IPS-20b (cell line): ENCODE results near the gene RXFP4.

Source experiments
- H3K27ac ChIP-seq: one replicate; pipeline ENCODE4 v1.5.1; 2013; ENCODE audit warnings: low read length
- H3K27me3 ChIP-seq: 2 replicates; pipeline ENCODE4 v1.6.1; 2013; ENCODE audit warnings: mild to moderate bottlenecking, low read length, inconsistent platforms; ENCODE audit not compliant: insufficient read depth
- H3K36me3 ChIP-seq: 2 replicates; pipeline ENCODE4 v1.6.1; 2013; ENCODE audit warnings: low read depth, mild to moderate bottlenecking, inconsistent platforms, low read length, moderate library complexity; ENCODE audit not compliant: insufficient read depth
- H3K4me1 ChIP-seq: 2 replicates; pipeline ENCODE4 v1.6.1; 2013; ENCODE audit warnings: mild to moderate bottlenecking, control low read depth, inconsistent platforms, low read length, moderate library complexity; ENCODE audit not compliant: insufficient read depth
- H3K4me3 ChIP-seq: 2 replicates; pipeline ENCODE4 v1.5.1; 2013; ENCODE audit warnings: mild to moderate bottlenecking, low read length, inconsistent platforms
- H3K9ac ChIP-seq: 2 replicates; pipeline ENCODE4 v1.6.1; 2013; ENCODE audit warnings: low read depth, mild to moderate bottlenecking, inconsistent platforms, low read length, moderate library complexity
- H3K9me3 ChIP-seq: 2 replicates; pipeline ENCODE4 v1.6.1; 2013; ENCODE audit warnings: mild to moderate bottlenecking, low read depth, low read length, inconsistent platforms; ENCODE audit not compliant: insufficient read depth

RXFP4 gene

GRCh38 chr1:155946633-155947219 lies 5.3 kb downstream of the RXFP4 start:
- Histone ChIP-seq H3K9me3 (no peaks in the 10 kb centered on the region), H3K9ac (0 out of 2 replicates have a peak overlapping the region, but pooled peaks have one; percentile 4), H3K4me3 (no peak overlapping the region), H3K27me3 (no peaks in the 10 kb centered on the region), H3K4me1 (peaks cover 10% of the 10 kb centered on the region), H3K27ac (no peak overlapping the region), H3K36me3 (peaks cover 54% of the 10 kb centered on the region)

GRCh38 chr1:155947292-155947691 lies 5.9 kb downstream of the RXFP4 start:
- Histone ChIP-seq H3K9ac (no peak overlapping the region), H3K27me3 (no peaks in the 10 kb centered on the region), H3K4me3 (no peak overlapping the region), H3K27ac (no peak overlapping the region), H3K9me3 (no peaks in the 10 kb centered on the region), H3K4me1 (peaks cover 10% of the 10 kb centered on the region), H3K36me3 (peaks cover 60% of the 10 kb centered on the region)

- Histone ChIP-seq H3K4me1 (peaks cover 10% of the 10 kb centered on the region), H3K9me3 (no peaks in the 10 kb centered on the region), H3K27me3 (no peaks in the 10 kb centered on the region), H3K27ac (no peak overlapping the region), H3K9ac (no peak overlapping the region), H3K36me3 (peaks cover 64% of the 10 kb centered on the region), H3K4me3 (no peak overlapping the region)
Observed at GRCh38 chr1:155947741-155948140, 6.3 kb downstream of the RXFP4 start.

GRCh38 chr1:155950829-155951228 lies 9.4 kb downstream of the RXFP4 start:
- H3K9ac ChIP-seq = no peak overlapping the region

GRCh38 chr1:155951753-155952504 lies 10.5 kb downstream of the RXFP4 start:
- H3K36me3 ChIP-seq = peaks cover 95% of the 10 kb centered on the region
- H3K4me3 ChIP-seq = no peak overlapping the region
- H3K9ac ChIP-seq = no peak overlapping the region
- H3K27me3 ChIP-seq = no peaks in the 10 kb centered on the region
- no peaks in the 10 kb centered on the region for H3K4me1 ChIP-seq
- no peaks in the 10 kb centered on the region for H3K9me3 ChIP-seq
- H3K27ac ChIP-seq = no peak overlapping the region

More at GRCh38 chr1:155950829-155951228, 9.4 kb downstream of the RXFP4 start:
- no peaks in the 10 kb centered on the region for H3K9me3 ChIP-seq
- peaks cover 95% of the 10 kb centered on the region for H3K36me3 ChIP-seq
- H3K4me1 ChIP-seq = peaks cover 10% of the 10 kb centered on the region
- H3K27ac ChIP-seq = no peak overlapping the region
- no peaks in the 10 kb centered on the region for H3K27me3 ChIP-seq
- no peak overlapping the region for H3K4me3 ChIP-seq

GRCh38 chr1:155952505-155952890 lies 11.1 kb downstream of the RXFP4 start:
- Histone ChIP-seq H3K36me3 (peaks cover 95% of the 10 kb centered on the region), H3K9ac (no peak overlapping the region), H3K4me3 (no peak overlapping the region), H3K27ac (no peak overlapping the region), H3K27me3 (no peaks in the 10 kb centered on the region), H3K4me1 (no peaks in the 10 kb centered on the region), H3K9me3 (no peaks in the 10 kb centered on the region)

- Histone ChIP-seq H3K4me1 (no peaks in the 10 kb centered on the region), H3K9ac (no peak overlapping the region), H3K27ac (no peak overlapping the region), H3K27me3 (no peaks in the 10 kb centered on the region), H3K36me3 (peaks cover 96% of the 10 kb centered on the region), H3K4me3 (no peak overlapping the region), H3K9me3 (no peaks in the 10 kb centered on the region)
Observed at GRCh38 chr1:155954645-155955044, 13.2 kb downstream of the RXFP4 start.

- H3K9me3 ChIP-seq = no peaks in the 10 kb centered on the region
- no peak overlapping the region for H3K27ac ChIP-seq
- peaks cover 97% of the 10 kb centered on the region for H3K36me3 ChIP-seq
- H3K9ac ChIP-seq = no peak overlapping the region
- H3K4me1 ChIP-seq = no peaks in the 10 kb centered on the region
- H3K27me3 ChIP-seq = no peaks in the 10 kb centered on the region
- H3K4me3 ChIP-seq = no peak overlapping the region
Observed at GRCh38 chr1:155957411-155957915, 16.0 kb downstream of the RXFP4 start.

GRCh38 chr1:155960081-155960745 lies 18.8 kb downstream of the RXFP4 start:
- Histone ChIP-seq H3K36me3 (peaks cover 92% of the 10 kb centered on the region), H3K4me3 (no peak overlapping the region), H3K9me3 (no peaks in the 10 kb centered on the region), H3K4me1 (no peaks in the 10 kb centered on the region), H3K9ac (no peak overlapping the region), H3K27ac (no peak overlapping the region), H3K27me3 (no peaks in the 10 kb centered on the region)

- peaks cover 92% of the 10 kb centered on the region for H3K36me3 ChIP-seq
- no peaks in the 10 kb centered on the region for H3K9me3 ChIP-seq
- H3K9ac ChIP-seq = no peak overlapping the region
- H3K27me3 ChIP-seq = no peaks in the 10 kb centered on the region
- no peak overlapping the region for H3K27ac ChIP-seq
- H3K4me3 ChIP-seq = no peak overlapping the region
- no peaks in the 10 kb centered on the region for H3K4me1 ChIP-seq
Observed at GRCh38 chr1:155961937-155962336, 20.5 kb downstream of the RXFP4 start.

- Histone ChIP-seq H3K27me3 (no peaks in the 10 kb centered on the region), H3K4me1 (peaks cover 5% of the 10 kb centered on the region; the same call in 1 of the 2 replicates), H3K9ac (no peak overlapping the region), H3K36me3 (peaks cover 92% of the 10 kb centered on the region), H3K4me3 (no peak overlapping the region), H3K27ac (no peak overlapping the region), H3K9me3 (no peaks in the 10 kb centered on the region)
Observed at GRCh38 chr1:155962599-155963211, 21.3 kb downstream of the RXFP4 start.
